HG02943 (cell line): ENCODE measurements around the gene GMPS.

Experiments used
- ATAC-seq: cut with Tn5 transposase; IDR thresholded peaks from one replicate; pipeline ENCODE4 v1.9.1; 2021; ENCODE audit warnings: mild to moderate bottlenecking, low read depth, moderate library complexity; ENCODE audit not compliant: unreplicated experiment

The GMPS gene

DNA sequence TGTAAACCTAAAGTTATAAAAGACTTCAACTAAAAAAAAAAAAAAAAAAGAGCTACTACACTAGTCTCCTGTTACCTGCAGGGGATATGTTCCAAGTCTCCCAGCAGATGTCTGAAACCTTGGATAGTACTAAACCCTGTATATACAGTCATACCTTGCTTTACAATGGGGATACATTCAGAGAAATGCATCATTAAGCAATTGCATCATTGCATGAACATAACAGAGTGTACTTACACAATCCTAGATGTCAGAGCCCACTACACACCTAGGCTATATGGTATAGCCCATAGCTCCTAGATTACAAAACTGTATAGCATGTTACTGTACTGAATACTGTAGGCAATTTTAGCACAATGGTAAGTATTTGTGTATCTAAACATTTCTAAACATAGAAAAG, 119.1 kb downstream of the GMPS start:
- no peak for ATAC-seq

DNA sequence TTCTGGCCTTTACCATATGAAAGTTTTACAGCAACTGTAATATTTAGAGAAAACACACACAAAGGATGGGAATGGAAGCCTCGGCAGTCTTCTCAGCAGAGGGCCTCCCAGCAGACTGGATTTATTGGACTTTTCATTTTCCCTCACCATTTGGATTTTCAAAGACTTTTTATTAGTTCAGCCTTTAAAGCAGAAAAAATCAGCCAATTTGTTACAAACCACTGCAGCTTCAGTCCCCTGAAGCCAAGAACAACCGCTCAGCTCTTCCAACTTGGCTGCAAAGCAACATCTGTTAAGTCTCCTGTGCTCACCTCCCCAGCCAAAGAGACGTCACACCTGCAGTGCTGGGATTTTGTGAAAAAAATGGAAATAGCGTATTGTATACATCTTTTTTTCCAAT, 120.8 kb downstream of the GMPS start:
- no peak for ATAC-seq

DNA sequence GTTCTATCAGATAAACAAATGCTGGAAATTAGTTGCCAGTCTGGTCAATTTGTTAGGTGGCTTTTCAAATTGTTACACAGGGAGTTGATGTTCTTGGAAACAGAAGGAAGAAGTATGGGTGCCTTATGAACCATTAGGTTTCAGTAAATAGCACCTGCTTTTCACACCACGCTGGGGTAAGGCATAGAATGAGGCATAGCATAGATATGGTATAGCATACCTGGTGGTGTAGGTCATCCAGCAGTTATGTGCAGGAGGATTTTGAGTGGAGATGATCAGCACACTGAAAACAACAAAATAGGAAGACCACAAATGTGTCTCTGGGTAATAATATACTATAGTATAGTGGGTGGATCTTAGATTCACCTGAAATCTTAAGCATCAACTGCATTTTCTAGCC, 121.4 kb downstream of the GMPS start:
- no peak for ATAC-seq
